Lung microvascular endothelial cell (primary cell): Measurements from ENCODE around the gene OPTN. TPM values are rescaled to one million over a fixed set of nuclear protein-coding genes. Genes with fewer than 3 reads are reported as not detected.
A peak's percentile ranks its signal among the peaks of the same experiment; 100 is the strongest.
"Not testable (repeated sequence)": the region's sequence is repeated elsewhere in the genome, so short reads cannot be mapped to it uniquely, and the experiment has no call there.

Experiments used
- DNase-seq, 2 donors: peaks; one replicate each; pipeline versions ENCODE4 v3.0.0 to v3.0.0-alpha.2; 2010; ENCODE audit warnings: low read depth in 2 of 2
- total RNA-seq: library from RNA; depleted of rRNA; stranded (reverse); fragments of >200 nt; gene quantifications from 2 replicates; pipeline ENCODE4 v1.2.1, GENCODE V29; 2014

Gene OPTN
- total RNA-seq, 1 donor from 2014 or later: 105 TPM

DNA sequence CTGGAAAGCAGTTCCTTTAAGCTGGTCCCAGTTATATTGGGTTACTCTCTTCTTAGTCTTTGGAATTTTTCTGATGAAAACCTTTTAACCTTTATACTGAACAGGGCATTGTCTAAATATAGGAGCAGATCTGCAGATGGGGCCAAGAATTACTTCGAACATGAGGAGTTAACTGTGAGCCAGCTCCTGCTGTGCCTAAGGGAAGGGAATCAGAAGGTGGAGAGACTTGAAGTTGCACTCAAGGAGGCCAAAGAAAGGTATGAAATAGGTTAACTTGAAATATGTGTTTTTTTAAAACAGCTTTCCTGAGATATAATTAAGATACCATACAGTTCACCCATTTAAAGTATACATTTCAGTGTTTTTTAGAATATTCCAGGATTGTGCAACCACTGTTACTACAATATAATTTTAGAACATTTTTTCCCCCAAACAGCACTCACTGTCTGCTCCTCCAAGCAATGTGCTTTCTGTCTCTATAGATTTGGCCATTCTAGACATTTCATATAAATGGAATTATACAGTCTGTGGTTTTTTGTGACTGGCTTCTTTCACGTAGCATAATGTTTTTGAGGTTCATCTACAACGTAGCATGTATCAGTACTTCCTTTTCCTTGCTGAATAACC lies 18.9 kb downstream of the OPTN start:
- no peak for DNase-seq

GRCh38 chr10:13120786-13121499 lies 21.0 kb downstream of the OPTN start:
- DNase-seq: no peak

DNA sequence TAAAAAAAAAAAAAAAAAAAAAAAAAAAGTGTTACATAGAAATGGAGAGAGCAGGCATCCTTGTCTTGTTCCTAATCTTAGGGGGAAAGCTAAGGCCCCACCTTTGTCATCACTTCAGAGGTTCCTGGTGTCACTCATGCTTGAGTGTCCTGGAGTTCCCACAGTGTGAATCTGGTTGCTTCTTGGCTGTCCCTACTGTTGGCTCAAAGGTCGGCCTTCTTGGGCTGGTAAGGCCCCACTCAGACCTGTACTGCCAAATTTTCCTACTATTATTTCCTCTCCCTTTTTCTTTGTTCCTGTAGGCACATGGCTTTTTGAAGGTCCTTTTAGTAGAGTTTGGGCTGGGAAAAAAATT lies 21.5 kb downstream of the OPTN start:
- DNase-seq: no peak

DNA sequence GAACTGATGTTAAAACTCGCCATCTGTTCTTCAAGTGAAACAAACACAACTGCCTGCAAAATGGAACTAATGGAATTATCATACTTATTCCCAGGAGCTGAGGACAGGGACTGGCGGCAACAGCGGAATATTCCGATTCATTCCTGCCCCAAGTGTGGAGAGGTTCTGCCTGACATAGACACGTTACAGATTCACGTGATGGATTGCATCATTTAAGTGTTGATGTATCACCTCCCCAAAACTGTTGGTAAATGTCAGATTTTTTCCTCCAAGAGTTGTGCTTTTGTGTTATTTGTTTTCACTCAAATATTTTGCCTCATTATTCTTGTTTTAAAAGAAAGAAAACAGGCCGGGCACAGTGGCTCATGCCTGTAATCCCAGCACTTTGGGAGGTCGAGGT lies 36.7 kb downstream of the OPTN start:
- no peak for DNase-seq

DNA sequence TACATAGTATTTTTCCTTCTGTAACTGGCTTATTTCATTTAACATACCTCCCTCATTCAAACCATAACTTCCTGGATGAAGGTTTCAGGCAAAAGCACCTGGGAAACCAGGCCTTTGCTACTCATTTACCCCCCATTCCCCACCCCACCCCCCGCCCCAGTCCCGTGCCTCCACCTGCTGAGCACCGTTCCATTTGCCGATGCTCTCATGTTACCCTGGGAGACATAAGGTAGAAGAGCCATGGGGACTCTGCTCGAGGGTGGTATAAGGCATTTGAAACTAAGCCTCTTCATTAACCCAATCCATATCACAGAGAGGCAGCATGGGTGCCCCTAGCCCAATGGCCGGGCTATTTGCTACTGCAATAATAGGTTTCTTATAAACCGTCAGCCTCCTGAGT lies 39.2 kb downstream of the OPTN start:
- DNase-seq: no peak

- no peak for DNase-seq
These were observed 39.7 kb downstream of the OPTN start for GRCh38 chr10:13139676-13140075.

GRCh38 chr10:13140627-13141190 lies 40.7 kb downstream of the OPTN start:
- no peak for DNase-seq

GRCh38 chr10:13143766-13144165 lies 43.8 kb downstream of the OPTN start:
- no peak for DNase-seq

DNA sequence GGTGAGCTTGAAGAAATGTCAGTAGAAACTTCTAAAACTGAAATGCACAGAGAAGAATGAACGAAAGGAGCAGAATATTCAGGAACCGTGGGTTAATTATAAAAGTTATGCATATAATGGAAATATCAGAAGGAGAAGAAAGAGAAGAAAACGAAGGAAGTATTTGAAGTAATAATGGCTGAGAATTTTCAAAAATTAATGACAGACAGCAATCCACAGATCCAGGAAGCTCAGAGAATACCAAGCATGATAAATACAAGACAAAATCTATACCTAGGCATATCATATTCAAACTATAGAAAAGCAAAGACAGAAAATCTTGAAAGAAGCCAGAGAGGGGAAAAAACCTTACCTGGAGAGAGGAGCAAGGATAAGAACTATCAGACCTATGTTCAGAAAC lies 44.9 kb downstream of the OPTN start:
- no peak for DNase-seq

DNA sequence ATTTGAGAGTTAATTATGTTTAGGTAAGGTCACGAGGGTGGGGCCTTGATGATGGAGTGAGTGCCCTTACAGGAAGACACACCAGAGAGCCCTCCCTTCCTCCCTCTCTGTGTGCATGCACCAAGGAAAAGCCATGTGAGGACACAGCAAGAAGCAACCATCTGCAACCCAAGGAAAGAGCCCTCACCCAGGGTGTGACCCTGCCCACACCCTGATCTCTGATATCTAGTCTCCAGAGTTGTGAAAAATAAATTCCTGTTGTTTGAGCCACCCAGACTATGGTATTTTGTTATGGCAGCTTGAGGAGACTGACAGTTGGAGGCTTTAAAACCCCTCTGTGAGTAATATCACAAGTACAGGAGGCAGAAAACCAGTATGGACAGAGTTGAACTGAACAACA lies 46.4 kb downstream of the OPTN start:
- DNase-seq: no peak

DNA sequence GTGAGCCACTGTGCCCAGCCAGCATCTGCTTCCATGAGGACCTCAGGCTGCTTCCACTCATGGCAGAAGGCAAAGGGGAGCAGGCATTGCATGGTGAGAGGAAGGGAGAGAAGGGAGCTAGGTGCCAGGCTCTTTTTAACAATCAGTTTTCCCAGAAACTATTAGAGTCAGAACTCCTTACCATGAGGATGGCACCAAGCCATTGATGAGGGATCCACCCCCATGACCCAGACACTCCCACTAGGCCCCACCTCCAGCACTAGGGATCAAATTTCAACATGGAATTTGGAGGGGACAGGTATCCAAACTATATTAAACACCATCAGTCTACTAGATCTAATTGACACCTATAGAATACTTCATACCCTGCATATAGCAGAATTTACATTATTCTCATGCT lies 47.2 kb downstream of the OPTN start:
- DNase-seq: no peak

DNA sequence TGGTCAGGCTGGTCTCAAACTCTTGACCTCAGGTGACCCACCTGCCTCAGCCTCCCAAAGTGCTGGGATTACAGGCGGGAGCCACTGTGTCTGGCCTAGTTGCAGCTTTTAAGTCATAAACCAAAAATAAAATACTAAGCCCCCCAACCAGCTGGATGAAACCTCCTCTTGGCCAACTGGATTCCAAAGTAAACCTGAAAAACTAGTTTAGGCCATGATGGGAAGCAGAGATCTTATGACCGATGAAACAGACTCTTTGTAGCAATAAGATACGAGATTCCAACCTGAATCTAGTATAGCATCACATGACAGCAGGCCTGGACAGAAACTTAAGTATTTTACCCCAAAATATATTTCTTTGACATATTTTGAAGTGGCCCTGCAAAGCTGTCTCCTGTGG lies 52.3 kb downstream of the OPTN start:
- no peak for DNase-seq

DNA sequence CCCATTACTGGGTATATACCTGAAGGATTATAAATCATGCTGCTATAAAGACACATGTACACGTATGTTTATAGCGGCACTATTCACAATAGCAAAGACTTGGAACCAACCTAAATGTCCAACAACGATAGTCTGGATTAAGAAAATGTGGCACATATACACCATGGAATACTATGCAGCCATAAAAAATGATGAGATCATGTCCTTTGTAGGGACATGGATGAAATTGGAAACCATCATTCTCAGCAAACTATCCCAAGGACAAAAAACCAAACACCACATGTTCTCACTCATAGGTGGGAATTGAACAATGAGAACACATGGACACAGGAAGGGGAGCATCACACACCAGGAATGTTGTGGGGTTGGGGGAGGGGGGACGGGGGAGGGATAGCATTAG lies 55.9 kb downstream of the OPTN start:
- DNase-seq: not testable (repeated sequence)

GRCh38 chr10:13158401-13158800 lies 58.4 kb downstream of the OPTN start:
- DNase-seq: no peak

GRCh38 chr10:13160934-13161856 lies 61.2 kb downstream of the OPTN start, which contains the start of gene MCM10:
Gene MCM10 (plus strand): TSS chr10:13161558. CDS start chr10:13164203, 2,645 bp downstream.
- DNase-seq: peak; percentile 99 to 100

GRCh38 chr10:13161857-13162271 lies 61.9 kb downstream of the OPTN start:
- DNase-seq: peak in 1 of 2 donors; percentile 3

- DNase-seq: no peak
These were observed 63.9 kb downstream of the OPTN start for GRCh38 chr10:13163859-13164258.

DNA sequence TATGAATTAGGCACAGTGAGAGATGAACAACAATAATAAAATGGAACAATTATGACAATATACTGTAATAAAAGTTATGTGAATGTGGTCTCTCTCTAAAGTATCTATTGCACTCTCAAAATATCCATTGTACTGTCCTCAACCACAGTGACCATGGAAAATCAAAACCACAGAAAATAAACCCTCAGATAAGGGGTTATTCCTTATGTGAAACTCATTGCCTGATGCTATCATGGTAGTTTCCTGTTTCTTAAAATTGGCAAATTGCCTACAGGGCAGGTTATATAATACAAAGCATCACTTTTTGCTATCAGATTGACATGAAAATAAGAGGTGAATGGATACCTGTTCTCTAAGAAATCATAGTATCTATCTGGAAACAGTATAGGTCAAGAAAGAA lies 65.2 kb downstream of the OPTN start:
- DNase-seq: peak in 1 of 2 donors; percentile 16

DNA sequence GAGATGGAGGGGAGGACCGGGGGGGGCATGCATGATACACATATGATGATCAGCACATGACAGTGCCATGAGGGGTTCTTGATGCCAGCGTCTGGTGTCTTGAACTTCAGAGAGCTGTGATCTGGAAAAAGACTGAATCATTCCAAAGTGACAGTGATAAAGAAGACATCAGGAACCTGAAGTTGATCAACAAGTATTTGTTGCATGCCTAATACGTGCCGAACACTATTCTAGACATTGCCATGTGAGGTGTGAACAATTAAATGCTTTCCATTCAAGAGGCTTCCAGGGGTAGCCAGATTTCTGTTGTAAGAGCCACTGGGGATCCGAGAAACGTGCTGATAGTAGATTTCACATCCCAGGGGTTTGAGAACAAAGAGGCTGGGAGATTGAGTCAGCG lies 67.6 kb downstream of the OPTN start:
- DNase-seq: no peak

- DNase-seq: no peak
These were observed 68.8 kb downstream of the OPTN start for GRCh38 chr10:13168781-13169180.

- DNase-seq: no peak
These were observed 73.7 kb downstream of the OPTN start for GRCh38 chr10:13173616-13174015.

- DNase-seq: no peak
These were observed 80.8 kb downstream of the OPTN start for GRCh38 chr10:13180788-13181187.
